Left cardiac atrium (tissue), 4 donors: Measurements from ENCODE around the gene FAM9C. TPM values are rescaled to one million over a fixed set of nuclear protein-coding genes. Genes with fewer than 3 reads are reported as not detected.
A peak's percentile ranks its signal among the peaks of the same experiment; 100 is the strongest.
"Not testable (repeated sequence)": the region's sequence is repeated elsewhere in the genome, so short reads cannot be mapped to it uniquely, and the experiment has no call there.

Experiments used
- ATAC-seq, 2 donors: fragments of 200-7000 bp; cut with Tn5 transposase; one replicate each; pipeline ENCODE4 v1.9.1; 2020; ENCODE audit warnings: mild to moderate bottlenecking in 2 of 2, moderate library complexity in 2 of 2
- DNase-seq: peaks from one replicate; pipeline ENCODE4 v3.0.0-alpha.2; 2020
- intact Hi-C, 2 donors: fragments of 100-400 bp; cut with DNase I; formaldehyde crosslinking; loops; one replicate each; pipeline versions ENCODE4 v1.14.1 to v1.15.1; 2022 to 2023
- total RNA-seq, 2 donors: library from RNA; stranded (reverse); fragmentation: NEBNext Ultra II Directional; extraction: Animal tissue kit (Norgen Biotek cat#: 25700); gene quantifications; one replicate each; pipeline ENCODE4 v1.2.1, GENCODE V29; 2021
- donor health status: DM: no; HTN: yes; CAD: no.
- donor health status: DM: no; HTN: yes; CAD: no; lungs with severe emphysema.
- donor health status: DM: yes; HTN: yes; CAD: no.
- donor health status: Dilated cardiomyopathy.

FAM9C gene
- total RNA-seq, 2 donors from 2014 or later, result not detected

- intact Hi-C loops, result no loop called here
- ATAC-seq (peak; percentile 76 to 91), DNase-seq (peak; percentile 40)
Measured at GRCh38 chrX:13078739-13079444, 34.5 kb upstream of the FAM9C start.

DNA sequence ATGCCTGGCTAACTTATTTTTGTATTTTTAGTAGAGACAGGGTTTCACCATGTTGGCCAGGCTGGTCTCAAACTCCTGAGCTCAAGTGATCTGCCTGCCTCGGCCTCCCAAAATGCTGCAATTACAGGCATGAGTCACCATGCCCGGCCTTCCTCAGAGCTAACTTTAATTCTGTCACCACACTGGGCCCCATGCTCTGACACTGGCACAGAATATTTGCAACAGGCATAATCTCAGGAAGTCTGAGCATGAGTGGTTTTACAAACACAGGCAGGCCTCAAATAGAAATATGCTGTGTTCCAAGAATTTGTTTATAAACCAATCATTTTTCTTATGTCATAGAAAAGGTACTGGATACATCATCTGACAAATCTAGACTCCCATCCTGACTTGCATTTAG, 32.7 kb upstream of the FAM9C start:
- intact Hi-C loops, result no loop called here
- no peak for DNase-seq

GRCh38 chrX:13076176-13076961, 31.9 kb upstream of the FAM9C start:
- ATAC-seq, result no peak
- intact Hi-C loops, result no loop called here
- no peak for DNase-seq

More for the DNA sequence above, 32.7 kb upstream of the FAM9C start:
- no peak for ATAC-seq

- intact Hi-C loops, result no loop called here
- DNase-seq (no peak), ATAC-seq (no peak)
Measured at GRCh38 chrX:13074297-13075262, 30.2 kb upstream of the FAM9C start.

DNA sequence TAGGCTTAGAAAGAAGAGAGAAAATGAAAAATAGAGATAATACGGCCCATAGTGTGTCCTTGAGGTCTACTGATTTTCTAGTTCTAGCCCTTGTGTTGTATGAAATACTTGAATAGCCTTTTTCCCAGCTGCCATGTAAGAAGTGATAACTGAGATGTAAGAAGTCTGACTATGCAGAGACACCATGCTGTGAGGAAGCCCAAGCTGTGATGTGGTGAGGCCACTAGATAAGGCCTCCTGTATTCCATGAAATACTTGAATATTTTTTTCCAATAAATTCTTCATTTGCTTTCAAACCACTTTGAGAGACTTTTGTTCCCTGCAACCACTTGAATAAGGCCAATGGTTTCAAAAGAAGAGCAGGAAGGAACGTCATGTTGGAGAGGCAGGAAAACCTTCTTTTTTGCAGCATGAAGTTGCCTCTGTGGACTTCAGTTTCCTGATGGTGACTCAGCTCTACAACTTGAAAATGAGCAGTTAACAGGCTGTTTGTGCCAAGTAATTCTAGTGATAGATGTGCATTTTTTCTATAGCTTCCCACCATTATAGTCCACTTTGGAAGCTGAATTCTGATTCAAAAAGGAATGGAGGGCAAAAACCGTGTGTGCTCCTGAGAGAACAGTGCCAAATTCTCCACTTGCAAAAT, 25.5 kb upstream of the FAM9C start:
- ATAC-seq (no peak), DNase-seq (no peak)
- intact Hi-C loops, result no loop called here

DNA sequence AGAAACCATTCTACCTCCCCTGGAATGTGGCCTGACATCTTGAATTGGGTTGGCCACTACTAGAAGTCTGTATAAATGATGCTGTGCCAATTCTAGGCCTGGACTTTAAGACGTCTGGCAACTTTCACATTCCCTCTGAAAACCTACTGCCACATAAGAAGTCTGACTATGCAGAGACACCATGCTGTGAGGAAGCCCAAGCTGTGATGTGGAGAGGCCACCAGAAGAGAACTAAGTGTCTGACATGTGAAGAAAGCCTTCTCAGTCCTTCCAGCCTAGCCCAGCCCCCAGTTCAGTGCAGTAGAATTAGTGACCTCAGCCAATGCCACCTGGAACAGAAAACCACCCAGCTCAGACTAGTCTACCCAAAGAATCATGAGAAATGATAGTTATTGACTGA, 24.2 kb upstream of the FAM9C start:
- DNase-seq (no peak), ATAC-seq (no peak)
- intact Hi-C loops, result no loop called here

DNA sequence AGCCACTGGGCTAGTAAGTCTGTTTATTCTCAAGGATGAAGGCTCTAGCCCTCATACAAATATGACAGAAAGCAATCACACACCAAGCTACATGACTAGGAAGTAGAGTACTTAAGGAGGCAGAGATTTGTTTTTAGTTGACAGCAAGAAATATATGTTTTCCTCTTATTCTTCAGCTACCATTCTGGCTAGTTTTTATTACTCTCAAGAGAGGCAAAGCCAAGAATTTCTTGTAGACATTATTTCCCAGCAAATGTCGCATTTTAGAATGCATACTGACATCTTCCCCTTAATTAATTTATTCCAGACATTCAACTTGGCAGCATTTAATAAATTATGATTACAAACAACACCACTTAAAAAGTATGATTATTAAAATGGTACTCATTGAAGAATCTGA, 23.4 kb upstream of the FAM9C start:
- no peak for ATAC-seq
- intact Hi-C loops, result no loop called here
- no peak for DNase-seq

GRCh38 chrX:13066391-13066790, 22.0 kb upstream of the FAM9C start:
- ATAC-seq (no peak), DNase-seq (no peak)
- intact Hi-C loops, result no loop called here

GRCh38 chrX:13064599-13065143, 20.3 kb upstream of the FAM9C start:
- ATAC-seq (peak; percentile 50 to 63), DNase-seq (no peak)
- intact Hi-C loops, result no loop called here

GRCh38 chrX:13063124-13063523, 18.7 kb upstream of the FAM9C start:
- intact Hi-C loops, ATAC-seq: not testable (repeated sequence)

GRCh38 chrX:13062331-13062730, 17.9 kb upstream of the FAM9C start:
- DNase-seq, ATAC-seq, intact Hi-C loops: not testable (repeated sequence)

More at GRCh38 chrX:13063124-13063523, 18.7 kb upstream of the FAM9C start:
- DNase-seq, result not testable (repeated sequence)

DNA sequence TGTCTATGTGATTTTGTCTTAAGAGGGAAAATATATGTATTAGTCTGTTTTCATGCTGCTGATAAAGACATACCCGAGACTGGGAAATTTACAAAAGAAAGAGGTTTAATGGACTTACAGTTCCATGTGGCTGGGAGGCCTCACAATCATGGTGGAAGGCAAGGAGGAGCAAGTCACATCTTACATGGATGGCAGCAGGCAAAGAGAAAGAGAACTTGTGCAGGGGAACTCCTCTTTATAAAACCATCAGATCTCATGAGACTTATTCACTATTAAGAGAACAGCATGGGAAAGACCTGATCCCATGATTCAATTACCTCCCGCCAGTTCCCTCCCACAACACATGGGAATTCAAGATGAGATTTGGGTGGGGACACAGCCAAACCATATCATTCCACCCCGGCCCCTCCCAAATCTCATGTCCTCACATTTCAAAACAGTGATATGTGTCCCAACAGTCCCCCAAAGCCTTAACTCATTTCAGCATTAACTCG, 16.8 kb upstream of the FAM9C start:
- not testable (repeated sequence) for ATAC-seq, DNase-seq

DNA sequence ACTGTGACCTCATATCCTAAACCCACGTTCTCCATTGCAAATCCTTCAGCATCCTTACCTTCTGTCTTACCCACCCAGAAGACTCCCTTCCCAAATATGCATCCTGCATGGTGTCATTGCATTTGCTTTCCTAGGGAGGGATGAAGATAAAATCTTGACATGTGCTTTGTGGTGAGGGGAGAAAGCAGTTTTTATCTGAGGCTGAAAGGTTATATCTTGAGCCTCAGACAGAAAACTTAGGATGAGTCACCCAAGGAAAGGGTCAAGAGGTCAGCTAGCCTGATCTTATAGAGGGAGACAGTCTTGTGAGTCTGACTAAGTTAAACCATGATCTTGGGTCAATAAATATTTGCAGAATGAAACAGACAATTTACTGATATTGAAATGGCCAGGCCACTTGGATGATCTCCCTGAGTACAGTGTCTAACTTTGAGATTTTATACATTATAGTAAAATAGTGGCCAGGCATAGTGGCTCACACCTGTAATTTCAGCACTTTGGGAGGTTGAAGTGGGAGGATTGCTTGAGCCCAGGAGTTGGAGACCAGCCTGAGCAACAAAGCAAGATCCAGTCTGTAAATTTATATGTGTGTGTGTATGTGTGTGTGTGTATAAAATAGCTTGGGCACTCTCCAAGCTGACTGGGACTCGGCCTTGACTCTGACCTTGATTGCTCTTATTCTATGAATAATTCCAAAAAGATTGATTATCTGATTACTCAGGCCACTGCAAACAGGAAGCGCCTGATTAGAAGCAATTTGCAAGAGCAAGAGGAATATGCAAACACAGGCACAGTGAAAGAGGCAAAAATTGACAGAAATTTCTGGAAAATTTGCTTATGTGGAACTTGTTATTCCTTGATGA, 15.4 kb upstream of the FAM9C start:
- ATAC-seq, result no peak
- no peak for DNase-seq
- intact Hi-C loops, result no loop called here

More for the DNA sequence above, 16.8 kb upstream of the FAM9C start:
- intact Hi-C loops, result not testable (repeated sequence)

DNA sequence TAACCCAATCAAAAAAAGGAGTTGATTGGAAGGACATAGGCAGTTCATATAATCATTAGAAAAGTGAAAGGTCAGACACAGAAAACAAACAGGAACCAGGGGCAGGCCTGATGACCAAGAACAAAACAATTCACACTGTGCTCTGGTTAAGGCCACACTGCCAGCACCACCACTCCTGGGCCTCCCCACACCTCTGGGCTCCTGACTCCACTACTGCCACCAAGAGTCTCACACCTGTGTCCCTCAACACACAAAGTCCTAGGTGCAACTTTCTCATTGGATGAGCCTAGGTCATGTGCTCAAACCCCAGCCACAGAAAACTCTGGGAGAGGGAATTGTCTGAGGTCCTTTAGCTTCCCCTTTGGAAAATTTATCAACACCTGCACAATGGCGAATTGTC, 11.1 kb upstream of the FAM9C start:
- ATAC-seq (no peak), DNase-seq (no peak)
- intact Hi-C loops, result no loop called here

GRCh38 chrX:13053171-13053570, 8.8 kb upstream of the FAM9C start:
- ATAC-seq (no peak), DNase-seq (no peak)
- intact Hi-C loops, result no loop called here

- peak in 1 of 2 donors; percentile 19 for ATAC-seq
- intact Hi-C loops, result no loop called here
Measured at GRCh38 chrX:13051529-13052172, 7.2 kb upstream of the FAM9C start.

DNA sequence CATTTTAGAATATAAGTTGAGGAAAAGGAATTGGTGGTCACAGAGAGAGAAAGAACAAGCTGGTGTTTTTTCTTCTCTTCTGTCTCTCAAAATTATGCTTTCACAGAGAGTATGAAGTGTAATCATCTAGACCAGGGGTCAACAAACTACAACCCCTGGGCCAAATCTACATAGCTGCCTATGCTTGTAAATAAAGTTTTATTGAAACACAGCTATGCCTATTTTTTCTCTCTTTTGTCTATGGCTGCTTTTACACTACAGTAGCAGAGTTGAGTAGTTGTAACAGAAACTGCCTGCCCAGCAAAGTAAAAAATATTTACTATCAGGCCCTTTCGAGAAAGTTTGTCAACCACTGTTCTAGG, 6.7 kb upstream of the FAM9C start:
- intact Hi-C loops, result no loop called here
- DNase-seq (no peak), ATAC-seq (no peak)

More at GRCh38 chrX:13051529-13052172, 7.2 kb upstream of the FAM9C start:
- peak; percentile 31 for DNase-seq
